Breast epithelium (tissue), 3 donors: ENCODE measurements around the gene GPR68.

Experiments
- POLR2A ChIP-seq: fragments of 450-650 bp; IDR thresholded peaks from one replicate; pipeline ENCODE4 v1.6.1; 2016; ENCODE audit warnings: antibody characterized with exemption, mild to moderate bottlenecking, moderate library complexity
- POLR2AphosphoS5 ChIP-seq, 3 donors: sonication (generic); formaldehyde crosslinking; IDR thresholded peaks; one replicate each; pipeline ENCODE4 v1.6.1; 2017; ENCODE audit warnings: antibody characterized with exemption in 3 of 3
- TF ChIP-seq, protein P1 (sequence below), 3 donors: fragments of 450-650 bp; IDR thresholded peaks; one replicate each; pipeline ENCODE4 v1.5.1; 2016 to 2017; ENCODE audit warnings: antibody characterized with exemption in 3 of 3, mild to moderate bottlenecking in 3 of 3, moderate library complexity in 3 of 3

DNA sequence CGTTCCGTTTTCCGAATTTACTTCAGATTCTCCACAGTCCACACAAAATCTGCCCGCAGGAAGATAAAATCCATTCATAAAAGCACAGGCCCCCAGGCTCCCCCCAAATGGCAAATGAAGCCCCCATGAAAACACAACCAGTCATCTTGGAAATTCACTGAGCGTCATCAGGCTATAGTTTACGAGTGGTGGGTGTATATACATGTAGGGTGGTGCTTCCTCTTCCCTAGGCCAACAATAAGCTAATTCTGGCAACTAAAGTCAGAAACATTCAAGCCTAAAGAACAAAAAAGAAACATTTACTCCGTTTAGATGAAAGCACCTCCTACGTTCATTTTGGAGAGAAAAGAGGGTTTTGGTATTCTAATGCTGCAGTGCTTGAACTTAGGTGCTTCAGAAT is 5.8 kb downstream of the GPR68 start:
- TF ChIP-seq, protein P1, sequence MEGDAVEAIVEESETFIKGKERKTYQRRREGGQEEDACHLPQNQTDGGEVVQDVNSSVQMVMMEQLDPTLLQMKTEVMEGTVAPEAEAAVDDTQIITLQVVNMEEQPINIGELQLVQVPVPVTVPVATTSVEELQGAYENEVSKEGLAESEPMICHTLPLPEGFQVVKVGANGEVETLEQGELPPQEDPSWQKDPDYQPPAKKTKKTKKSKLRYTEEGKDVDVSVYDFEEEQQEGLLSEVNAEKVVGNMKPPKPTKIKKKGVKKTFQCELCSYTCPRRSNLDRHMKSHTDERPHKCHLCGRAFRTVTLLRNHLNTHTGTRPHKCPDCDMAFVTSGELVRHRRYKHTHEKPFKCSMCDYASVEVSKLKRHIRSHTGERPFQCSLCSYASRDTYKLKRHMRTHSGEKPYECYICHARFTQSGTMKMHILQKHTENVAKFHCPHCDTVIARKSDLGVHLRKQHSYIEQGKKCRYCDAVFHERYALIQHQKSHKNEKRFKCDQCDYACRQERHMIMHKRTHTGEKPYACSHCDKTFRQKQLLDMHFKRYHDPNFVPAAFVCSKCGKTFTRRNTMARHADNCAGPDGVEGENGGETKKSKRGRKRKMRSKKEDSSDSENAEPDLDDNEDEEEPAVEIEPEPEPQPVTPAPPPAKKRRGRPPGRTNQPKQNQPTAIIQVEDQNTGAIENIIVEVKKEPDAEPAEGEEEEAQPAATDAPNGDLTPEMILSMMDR (IDR thresholded peaks at IDR 0.05) = no peak
- no peak for TF ChIP-seq POLR2A
- no peak for TF ChIP-seq POLR2AphosphoS5 (IDR thresholded peaks at IDR 0.05)
